NT2/D1 (cell line): ENCODE data around the gene TBCK.

Experiments
- SUZ12 ChIP-seq: IDR thresholded peaks from 2 replicates; pipeline ENCODE4 v1.6.1; 2011; ENCODE audit not compliant: insufficient read length, insufficient read depth; ENCODE audit errors: extremely low read depth
- YY1 ChIP-seq: IDR thresholded peaks from 2 replicates; pipeline ENCODE4 v1.6.1; 2011; ENCODE audit not compliant: insufficient read length, insufficient read depth

DNA sequence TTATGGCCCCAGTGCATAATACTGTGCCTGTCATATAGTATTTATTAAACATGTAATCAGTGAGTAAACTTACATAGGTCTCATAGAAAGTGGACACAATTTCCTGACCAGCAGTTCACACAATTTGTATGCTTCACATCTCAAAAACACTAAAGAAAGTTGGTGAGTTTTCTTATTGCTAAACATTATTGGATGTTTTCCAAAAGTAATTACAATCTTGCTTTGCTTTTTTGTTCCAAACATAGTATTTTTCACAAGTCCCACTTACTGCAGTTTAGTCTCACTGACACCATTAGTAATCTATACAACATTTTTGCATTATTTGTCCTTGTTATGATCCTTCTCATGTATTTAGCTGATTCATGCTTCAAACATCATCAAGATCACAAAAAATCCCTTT is 132.5 kb downstream of the TBCK start:
- TF ChIP-seq SUZ12 (no peak), YY1 (no peak)
